GM23248 (cell line): ENCODE data around the gene SNRNP27. TPM values are rescaled to one million over a fixed set of nuclear protein-coding genes. Genes with fewer than 3 reads are reported as not detected.
A peak's percentile ranks its signal among the peaks of the same experiment; 100 is the strongest.
"Not testable (repeated sequence)": the region's sequence is repeated elsewhere in the genome, so short reads cannot be mapped to it uniquely, and the experiment has no call there.

Source experiments
- DNase-seq: peaks from one replicate; pipeline ENCODE4 v3.0.0-alpha.2; 2015
- H2AFZ ChIP-seq: fragments of 200-600 bp; sonication (generic); 2 replicates; pipeline ENCODE4 v1.6.1; 2016; ENCODE audit warnings: antibody characterized with exemption
- H3F3A ChIP-seq: fragments of 200-600 bp; sonication (generic); 2 replicates; pipeline ENCODE4 v1.6.1; 2016; ENCODE audit warnings: mild to moderate bottlenecking, antibody characterized with exemption, mixed run types; ENCODE audit not compliant: insufficient read depth
- H3K27ac ChIP-seq: fragments of 200-600 bp; sonication (generic); 2 replicates; pipeline ENCODE4 v1.5.1; 2016; ENCODE audit warnings: mild to moderate bottlenecking
- H3K27me3 ChIP-seq: fragments of 200-600 bp; sonication (generic); replicated peaks from 2 replicates; pipeline ENCODE4 v1.6.1; 2016; ENCODE audit warnings: mild to moderate bottlenecking; ENCODE audit not compliant: insufficient read depth
- H3K36me3 ChIP-seq: fragments of 200-600 bp; sonication (generic); 2 replicates; pipeline ENCODE4 v1.6.1; 2016; ENCODE audit warnings: low read depth, mild to moderate bottlenecking
- H3K4me1 ChIP-seq: fragments of 200-600 bp; sonication (generic); 2 replicates; pipeline ENCODE4 v1.6.1; 2016; ENCODE audit warnings: mild to moderate bottlenecking; ENCODE audit not compliant: insufficient read depth
- H3K4me2 ChIP-seq: fragments of 200-600 bp; sonication (generic); one replicate; pipeline ENCODE4 v1.6.1; 2016; ENCODE audit warnings: mild to moderate bottlenecking; ENCODE audit not compliant: unreplicated experiment
- H3K4me3 ChIP-seq: fragments of 200-600 bp; sonication (generic); 2 replicates; pipeline ENCODE4 v1.5.1; 2016; ENCODE audit warnings: mild to moderate bottlenecking
- H3K79me2 ChIP-seq: fragments of 200-600 bp; sonication (generic); 2 replicates; pipeline ENCODE4 v1.6.1; 2016; ENCODE audit warnings: mild to moderate bottlenecking; ENCODE audit not compliant: insufficient read depth
- H3K9ac ChIP-seq: fragments of 200-600 bp; sonication (generic); 2 replicates; pipeline ENCODE4 v1.6.1; 2016; ENCODE audit warnings: mild to moderate bottlenecking
- H3K9me2 ChIP-seq: fragments of 200-600 bp; sonication (generic); 2 replicates; pipeline ENCODE4 v1.6.1; 2016; ENCODE audit warnings: mixed run types, mild to moderate bottlenecking, moderate library complexity; ENCODE audit not compliant: insufficient read depth
- H3K9me3 ChIP-seq: fragments of 200-600 bp; sonication (generic); one replicate; pipeline ENCODE4 v1.6.1; 2017; ENCODE audit warnings: low read depth
- H4K20me1 ChIP-seq: fragments of 200-600 bp; sonication (generic); 2 replicates; pipeline ENCODE4 v1.6.0; 2016; ENCODE audit not compliant: insufficient read depth
- EZH2 ChIP-seq: fragments of 200-600 bp; sonication (generic); IDR thresholded peaks from 2 replicates; pipeline ENCODE4 v1.6.1; 2018; ENCODE audit warnings: antibody characterized with exemption, mild to moderate bottlenecking; ENCODE audit not compliant: insufficient read depth, poor library complexity, severe bottlenecking
- EZH2phosphoT487 ChIP-seq: fragments of 200-600 bp; sonication (generic); IDR thresholded peaks from 2 replicates; pipeline ENCODE4 v1.6.1; 2018; ENCODE audit warnings: antibody characterized with exemption, moderate library complexity, mild to moderate bottlenecking, low read depth; ENCODE audit not compliant: insufficient read depth
- WGBS, 2 experiments: methylation state at CpG; one replicate each; pipeline ENCODE4 v1.1.6; 2015 to 2017; ENCODE audit warnings: low lambda C conversion rate in 2 of 2, low coverage in 1 of 2; ENCODE audit errors: missing lambda C conversion rate in 2 of 2; 5-methylcytosine and 5-hydroxymethylcytosine counted together
- in situ Hi-C: fragments of 300-500 bp; cut with MboI; formaldehyde crosslinking; loops from 2 replicates; pipeline ENCODE4 v1.15.0; 2020
- polyA plus RNA-seq: library from polyadenylated mRNA; unstranded; fragments of >200 nt; fragmentation: Nextera tagmentation; extraction: Ambion mirVana; gene quantifications from 2 replicates; pipeline ENCODE4 v1.2.1, GENCODE V29; 2016
- total RNA-seq: library from RNA; depleted of rRNA; stranded (reverse); fragments of >200 nt; shearing (Covaris generic); gene quantifications from 2 replicates; pipeline ENCODE4 v1.2.3, GENCODE V29; 2014

SNRNP27 gene
- total and polyA plus RNA-seq, 2 experiments from 2014 or later = 46.8 to 85.9 TPM

- Histone ChIP-seq H3K36me3 (no peaks in the 10 kb centered on the region), H3K9ac (no peak overlapping the region), H3K9me2 (no peaks in the 10 kb centered on the region), H3K9me3 (no peaks in the 10 kb centered on the region), H3K4me3 (no peak overlapping the region), H4K20me1 (no peaks in the 10 kb centered on the region), H3F3A (no peaks in the 10 kb centered on the region), H3K4me1 (no peaks in the 10 kb centered on the region), H2AFZ (no peak overlapping the region), H3K4me2 (no peak overlapping the region), H3K27me3 (no peaks in the 10 kb centered on the region), H3K27ac (no peak overlapping the region), H3K79me2 (no peaks in the 10 kb centered on the region)
- 85 to 90% methylated on average over 4 of the region's 4 CpGs for WGBS, 2 experiments
- TF ChIP-seq EZH2 (no peak), EZH2phosphoT487 (no peak)
- in situ Hi-C loops = no loop called here
- no peak for DNase-seq
Measured at GRCh38 chr2:69888451-69888850, 5.3 kb upstream of the SNRNP27 start.

GRCh38 chr2:69889302-69889701 lies 4.5 kb upstream of the SNRNP27 start:
- Histone ChIP-seq H3F3A (no peaks in the 10 kb centered on the region), H3K4me2 (no peak overlapping the region), H3K9me2 (no peaks in the 10 kb centered on the region), H3K27ac (no peak overlapping the region), H3K79me2 (peaks cover 5% of the 10 kb centered on the region), H3K4me1 (no peaks in the 10 kb centered on the region), H3K4me3 (no peak overlapping the region), H3K27me3 (no peaks in the 10 kb centered on the region), H2AFZ (no peak overlapping the region), H4K20me1 (no peaks in the 10 kb centered on the region), H3K9me3 (no peaks in the 10 kb centered on the region), H3K9ac (no peak overlapping the region), H3K36me3 (no peaks in the 10 kb centered on the region)
- in situ Hi-C loops = no loop called here
- TF ChIP-seq EZH2 (no peak), EZH2phosphoT487 (no peak)
- no peak for DNase-seq

GRCh38 chr2:69890881-69891280 lies 2.9 kb upstream of the SNRNP27 start:
- H3F3A ChIP-seq = no peaks in the 10 kb centered on the region
- no peak for TF ChIP-seq EZH2
- no peak for TF ChIP-seq EZH2phosphoT487
- no peaks in the 10 kb centered on the region for H3K27me3 ChIP-seq
- H3K9me2 ChIP-seq = no peaks in the 10 kb centered on the region
- no peaks in the 10 kb centered on the region for H4K20me1 ChIP-seq
- no peak overlapping the region for H3K9ac ChIP-seq
- H3K36me3 ChIP-seq = no peaks in the 10 kb centered on the region
- H3K4me3 ChIP-seq = no peak overlapping the region
- no peaks in the 10 kb centered on the region for H3K9me3 ChIP-seq
- H2AFZ ChIP-seq = no peak overlapping the region
- no peak overlapping the region for H3K27ac ChIP-seq
- DNase-seq = no peak
- H3K4me2 ChIP-seq = no peak overlapping the region
- WGBS, 2 experiments = 4 to 14% methylated on average over 1 of the region's 1 CpG
- H3K4me1 ChIP-seq = peaks cover 10% of the 10 kb centered on the region; the same call in 1 of the 2 replicates
- H3K79me2 ChIP-seq = peaks cover 21% of the 10 kb centered on the region
- in situ Hi-C loops = no loop called here

GRCh38 chr2:69892838-69893424 lies 825 bp upstream of the SNRNP27 start:
- H3K79me2 ChIP-seq = peaks cover 41% of the 10 kb centered on the region
- WGBS, 2 experiments = 96 to 97% methylated on average over 7 of the region's 7 CpGs
- H3K27ac ChIP-seq = peak overlapping the region; percentile 78
- H3K9ac ChIP-seq = peak overlapping the region; percentile 93
- H3K4me3 ChIP-seq, DNase-seq, in situ Hi-C loops, H3F3A ChIP-seq, H4K20me1 ChIP-seq, H3K27me3 ChIP-seq, H3K4me2 ChIP-seq, H3K9me3 ChIP-seq, H3K9me2 ChIP-seq: not testable (repeated sequence)
- H2AFZ ChIP-seq = peak overlapping the region; percentile 100
- peaks cover 11% of the 10 kb centered on the region; the same call in 1 of the 2 replicates for H3K4me1 ChIP-seq
- H3K36me3 ChIP-seq = peaks cover 16% of the 10 kb centered on the region

GRCh38 chr2:69894737-69895136 lies 981 bp downstream of the SNRNP27 start:
- H3K27me3 ChIP-seq, in situ Hi-C loops, H4K20me1 ChIP-seq, H3K9me2 ChIP-seq, H3K9me3 ChIP-seq, DNase-seq, H3F3A ChIP-seq: not testable (repeated sequence)
- Histone ChIP-seq H3K79me2 (peaks cover 54% of the 10 kb centered on the region), H3K4me2 (peak overlapping the region; percentile 84), H3K9ac (peak overlapping the region; percentile 93), H3K4me1 (peaks cover 11% of the 10 kb centered on the region; the same call in 1 of the 2 replicates), H3K4me3 (peak overlapping the region; percentile 89), H2AFZ (peak overlapping the region; percentile 100), H3K36me3 (peaks cover 25% of the 10 kb centered on the region), H3K27ac (peak overlapping the region; percentile 78)
- WGBS, 2 experiments = 10 to 13% methylated on average over 23 of the region's 23 CpGs
